ENCODE measurements around the gene CAV3. TPM values are rescaled to one million over a fixed set of nuclear protein-coding genes. Genes with fewer than 3 reads are reported as not detected.

CAV3 gene
- total and polyA plus RNA-seq, 2 donors from 2014 or later: not detected

GRCh38 chr3:8749316-8749715 lies 15.7 kb downstream of the CAV3 start:
- Histone ChIP-seq H3K9ac (ENCODE audit: low read length in 3 of 3) (no peak overlapping the region), H3K27ac (ENCODE audit: low read depth in 2 of 2, low read length in 2 of 2) (no peak overlapping the region), H3K4me3 (ENCODE audit: low read length in 3 of 3) (no peak overlapping the region), H3K9me3 (ENCODE audit: control insufficient read depth in 2 of 3, insufficient read depth in 1 of 3, low read length in 3 of 3) (no peaks in the 10 kb centered on the region), H3K36me3 (ENCODE audit: control insufficient read depth in 2 of 3, insufficient read depth in 3 of 3, low read length in 3 of 3) (no peaks in the 10 kb centered on the region), H3K27me3 (ENCODE audit: control insufficient read depth, insufficient read depth, low read length) (no peaks in the 10 kb centered on the region), H3K4me1 (ENCODE audit: control insufficient read depth in 2 of 3, insufficient read depth in 2 of 3, low read depth in 1 of 3, low read length in 3 of 3) (no peaks in the 10 kb centered on the region)
- no peak for FAIRE-seq
- TF ChIP-seq CTCF (IDR thresholded peaks at IDR 0.05; ENCODE audit: borderline replicate concordance, extremely low read depth, insufficient read depth): no peak
- intact Hi-C loops (cut with DNase I): no loop called here
- DNase-seq: no peak

DNA sequence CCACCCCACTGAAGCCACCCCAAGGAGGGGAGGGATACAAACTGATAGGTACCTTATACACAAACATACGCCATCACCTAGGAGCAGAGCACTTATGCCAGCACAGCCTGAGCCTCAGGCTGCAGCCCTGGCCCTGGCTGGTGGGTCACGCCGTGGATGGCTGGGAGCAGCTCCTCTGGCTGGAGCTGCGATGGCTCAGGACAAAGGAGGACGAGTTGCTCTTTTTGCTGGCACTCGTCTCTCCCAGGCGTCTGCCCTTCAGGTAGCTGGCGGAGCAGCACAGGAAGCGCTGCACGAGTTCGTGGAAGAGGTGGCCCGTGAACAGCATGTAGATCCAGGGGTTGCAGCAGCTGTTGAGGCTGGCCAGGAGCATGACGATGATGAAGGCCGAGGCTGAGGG lies 19.2 kb downstream of the CAV3 start:
- Histone ChIP-seq H3K9ac (ENCODE audit: low read length in 3 of 3) (no peak overlapping the region), H3K4me1 (ENCODE audit: control insufficient read depth in 2 of 3, insufficient read depth in 2 of 3, low read depth in 1 of 3, low read length in 3 of 3) (no peaks in the 10 kb centered on the region), H3K27me3 (ENCODE audit: control insufficient read depth, insufficient read depth, low read length) (no peaks in the 10 kb centered on the region), H3K27ac (ENCODE audit: low read depth in 2 of 2, low read length in 2 of 2) (no peak overlapping the region), H3K4me3 (ENCODE audit: low read length in 3 of 3) (no peak overlapping the region), H3K9me3 (ENCODE audit: control insufficient read depth in 2 of 3, insufficient read depth in 1 of 3, low read length in 3 of 3) (no peaks in the 10 kb centered on the region), H3K36me3 (ENCODE audit: control insufficient read depth in 2 of 3, insufficient read depth in 3 of 3, low read length in 3 of 3) (no peaks in the 10 kb centered on the region)
- intact Hi-C loops (cut with DNase I): no loop called here
- DNase-seq (no peak), FAIRE-seq (no peak)
- no peak for TF ChIP-seq CTCF (IDR thresholded peaks at IDR 0.05; ENCODE audit: borderline replicate concordance, extremely low read depth, insufficient read depth)

GRCh38 chr3:8755097-8755496 lies 21.5 kb downstream of the CAV3 start:
- Histone ChIP-seq H3K4me1 (ENCODE audit: control insufficient read depth in 2 of 3, insufficient read depth in 2 of 3, low read depth in 1 of 3, low read length in 3 of 3) (no peaks in the 10 kb centered on the region), H3K9me3 (ENCODE audit: control insufficient read depth in 2 of 3, insufficient read depth in 1 of 3, low read length in 3 of 3) (no peaks in the 10 kb centered on the region), H3K36me3 (ENCODE audit: control insufficient read depth in 2 of 3, insufficient read depth in 3 of 3, low read length in 3 of 3) (no peaks in the 10 kb centered on the region), H3K27ac (ENCODE audit: low read depth in 2 of 2, low read length in 2 of 2) (no peak overlapping the region), H3K4me3 (ENCODE audit: low read length in 3 of 3) (no peak overlapping the region), H3K27me3 (ENCODE audit: control insufficient read depth, insufficient read depth, low read length) (no peaks in the 10 kb centered on the region), H3K9ac (ENCODE audit: low read length in 3 of 3) (no peak overlapping the region)
- FAIRE-seq: no peak
- intact Hi-C loops (cut with DNase I): no loop called here
- TF ChIP-seq CTCF (IDR thresholded peaks at IDR 0.05; ENCODE audit: borderline replicate concordance, extremely low read depth, insufficient read depth): no peak
- no peak for DNase-seq

DNA sequence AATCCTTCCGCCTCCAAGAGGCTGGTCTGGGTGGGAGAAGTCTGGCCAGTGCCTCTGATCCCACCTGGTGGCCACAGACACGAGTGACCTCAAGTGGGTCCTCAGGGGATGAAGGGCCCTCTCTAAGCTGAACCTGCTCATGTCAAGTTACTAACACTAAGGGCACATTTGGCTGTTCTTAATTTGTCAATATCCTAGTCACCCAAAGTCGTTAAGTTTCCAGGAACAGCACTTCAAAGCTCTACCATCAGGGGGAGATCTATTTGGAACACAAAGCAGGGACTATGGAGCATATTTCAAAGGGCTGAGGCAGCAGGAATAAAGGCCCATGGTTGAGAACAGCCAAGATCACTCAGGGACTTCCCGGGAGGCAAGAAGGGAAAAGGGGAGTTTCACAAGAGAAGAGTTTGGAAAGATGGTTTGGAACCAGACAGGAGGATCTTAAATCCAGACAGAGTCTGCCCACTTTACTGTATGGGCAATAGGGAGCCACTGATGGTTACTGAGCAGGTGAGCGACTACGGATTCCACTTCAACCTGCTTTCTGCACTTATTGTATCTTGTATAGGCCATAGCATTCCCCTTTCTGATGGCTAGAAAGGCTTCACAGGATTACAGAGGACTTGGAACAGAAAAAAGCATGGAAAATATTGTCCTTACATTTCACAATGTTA lies 22.1 kb downstream of the CAV3 start:
- Histone ChIP-seq H3K27ac (ENCODE audit: low read depth in 2 of 2, low read length in 2 of 2) (no peak overlapping the region), H3K27me3 (ENCODE audit: control insufficient read depth, insufficient read depth, low read length) (no peaks in the 10 kb centered on the region), H3K9me3 (ENCODE audit: control insufficient read depth in 2 of 3, insufficient read depth in 1 of 3, low read length in 3 of 3) (no peaks in the 10 kb centered on the region), H3K36me3 (ENCODE audit: control insufficient read depth in 2 of 3, insufficient read depth in 3 of 3, low read length in 3 of 3) (no peaks in the 10 kb centered on the region), H3K4me3 (ENCODE audit: low read length in 3 of 3) (no peak overlapping the region), H3K9ac (ENCODE audit: low read length in 3 of 3) (no peak overlapping the region), H3K4me1 (ENCODE audit: control insufficient read depth in 2 of 3, insufficient read depth in 2 of 3, low read depth in 1 of 3, low read length in 3 of 3) (no peaks in the 10 kb centered on the region)
- no peak for FAIRE-seq
- intact Hi-C loops (cut with DNase I): no loop called here
- no peak for DNase-seq
- no peak for TF ChIP-seq CTCF (IDR thresholded peaks at IDR 0.05; ENCODE audit: borderline replicate concordance, extremely low read depth, insufficient read depth)

Measured in kidney (tissue), 14 donors.